B cell (primary cell): ENCODE measurements around the gene STK4. TPM values are rescaled to one million over a fixed set of nuclear protein-coding genes. Genes with fewer than 3 reads are reported as not detected.

ENCODE experiments used
- ATAC-seq: fragments of 200-7000 bp; cut with Tn5 transposase; one replicate; pipeline ENCODE4 v1.10.0; 2021; ENCODE audit warnings: low read depth, mild to moderate bottlenecking, moderate number of reproducible peaks, moderate library complexity
- CTCF ChIA-PET: fragments of 350-600 bp; sonication (Branson Sonifier 250); formaldehyde crosslinking; loops from one replicate; lab custom pipeline; 2021; ENCODE audit warnings: antibody characterized with exemption, inconsistent platforms; lab: Charles Lee
- POLR2A ChIA-PET: fragments of 350-600 bp; sonication (Branson Sonifier 250); formaldehyde crosslinking; loops from one replicate; lab custom pipeline; 2021; ENCODE audit warnings: antibody characterized with exemption; lab: Charles Lee
- DNase-seq: peaks from one replicate; pipeline ENCODE4 v3.0.0; 2013
- H2AFZ ChIP-seq: 2 replicates; pipeline ENCODE4 v1.6.1; 2012; ENCODE audit warnings: mild to moderate bottlenecking, low read depth, low read length; ENCODE audit not compliant: insufficient read depth, poor library complexity, severe bottlenecking
- H3K27ac ChIP-seq, 2 donors: 1 replicate in 1 of 2; 2 replicates in 1 of 2; pipeline ENCODE4 v1.5.1; 2012 to 2013; ENCODE audit warnings: low read length in 2 of 2, mild to moderate bottlenecking in 2 of 2, moderate library complexity in 1 of 2
- H3K27me3 ChIP-seq, 4 experiments: fragments of 200-600 bp in 1 of 4; sonication (generic) in 1 of 4; replicated peaks in 1 of 4; 1 replicate in 2 of 4; 2 replicates in 2 of 4; pipeline versions ENCODE4 v1.6.1 to v1.7.0; 2013 to 2016; ENCODE audit warnings: low read length in 3 of 4, mild to moderate bottlenecking in 2 of 4, mixed read lengths in 1 of 4, moderate library complexity in 1 of 4; ENCODE audit not compliant: insufficient read depth in 4 of 4, control insufficient read depth in 3 of 4; ENCODE audit errors: control extremely low read depth in 1 of 4
- H3K36me3 ChIP-seq, 2 experiments: replicated peaks in 1 of 2; 1 replicate in 1 of 2; 2 replicates in 1 of 2; pipeline versions ENCODE4 v1.6.1 to v1.7.1; 2013; ENCODE audit warnings: low read length in 1 of 2; ENCODE audit not compliant: insufficient read depth in 2 of 2, control insufficient read depth in 1 of 2; ENCODE audit errors: control extremely low read depth in 1 of 2, extremely low read depth in 1 of 2
- H3K4me1 ChIP-seq, 2 donors: fragments of 200-600 bp in 1 of 2; sonication (generic) in 1 of 2; 1 replicate in 1 of 2; 2 replicates in 1 of 2; pipeline versions ENCODE4 v1.5.1 to v1.6.1; 2013 to 2017; ENCODE audit warnings: low read length in 2 of 2; ENCODE audit not compliant: control insufficient read depth in 2 of 2, insufficient read depth in 2 of 2
- H3K4me2 ChIP-seq: replicated peaks from 2 replicates; pipeline ENCODE3; 2012; ENCODE audit warnings: mild to moderate bottlenecking, low read depth, low read length; ENCODE audit not compliant: poor library complexity, severe bottlenecking
- H3K4me3 ChIP-seq, 5 experiments: fragments of 200-600 bp in 1 of 5; sonication (generic) in 1 of 5; 1 replicate in 3 of 5; 2 replicates in 2 of 5; pipeline versions ENCODE4 v1.5.1 to v1.7.0; 2011 to 2016; ENCODE audit warnings: low read length in 4 of 5, mild to moderate bottlenecking in 4 of 5, low read depth in 2 of 5, control low read depth in 1 of 5, moderate library complexity in 1 of 5; ENCODE audit not compliant: insufficient read depth in 1 of 5; ENCODE audit errors: control extremely low read depth in 1 of 5, extremely low read depth in 1 of 5
- H3K79me2 ChIP-seq: fragments of 200-600 bp; sonication (generic); one replicate; pipeline ENCODE4 v1.6.0; 2016; ENCODE audit warnings: low read length; ENCODE audit not compliant: control insufficient read depth, insufficient read depth
- H3K9ac ChIP-seq: fragments of 200-600 bp; sonication (generic); 2 replicates; pipeline ENCODE4 v1.6.1; 2017; ENCODE audit warnings: mild to moderate bottlenecking, low read length, moderate library complexity
- H3K9me3 ChIP-seq, 3 donors: one replicate each; pipeline versions ENCODE4 v1.6.1 to v1.7.1; 2013; ENCODE audit warnings: low read length in 2 of 3; ENCODE audit not compliant: control insufficient read depth in 2 of 3, insufficient read depth in 1 of 3; ENCODE audit errors: control extremely low read depth in 1 of 3
- H4K20me1 ChIP-seq: 2 replicates; pipeline ENCODE4 v1.6.0; 2012; ENCODE audit warnings: mild to moderate bottlenecking, low read length; ENCODE audit not compliant: insufficient read depth, control insufficient read depth, poor library complexity, severe bottlenecking
- H3K27ac Mint-ChIP-seq: one replicate; pipeline ENCODE4 v1.8.0; 2021; ENCODE audit warnings: mixed read lengths
- H3K27me3 Mint-ChIP-seq: one replicate; pipeline ENCODE4 v1.8.0; 2021; ENCODE audit warnings: mixed read lengths
- H3K4me1 Mint-ChIP-seq: one replicate; pipeline ENCODE4 v1.8.0; 2021; ENCODE audit warnings: mixed read lengths
- H3K4me3 Mint-ChIP-seq: one replicate; pipeline ENCODE4 v1.8.0; 2021; ENCODE audit warnings: mixed read lengths
- H3K9me3 Mint-ChIP-seq: one replicate; pipeline ENCODE4 v1.8.0; 2022; ENCODE audit warnings: mixed read lengths; ENCODE audit not compliant: insufficient read depth
- EZH2 ChIP-seq: IDR thresholded peaks from 2 replicates; pipeline ENCODE4 v1.6.1; 2012; ENCODE audit warnings: borderline replicate concordance, low read depth, mild to moderate bottlenecking, moderate library complexity, low read length; ENCODE audit not compliant: insufficient read depth, poor library complexity, severe bottlenecking
- WGBS: methylation state at CpG from one replicate; pipeline ENCODE4 v1.1.5; 2013; ENCODE audit warnings: missing lambda C conversion rate; ENCODE audit not compliant: insufficient coverage; 5-methylcytosine and 5-hydroxymethylcytosine counted together
- intact Hi-C: fragments of 100-400 bp; cut with micrococcal nuclease; formaldehyde crosslinking; loops from one replicate; pipeline ENCODE4 v1.10.0; 2022
- polyA minus RNA-seq: library from RNA; depleted of rRNA, polyadenylated mRNA; stranded (reverse); fragments of >200 nt; gene quantifications from 2 replicates; pipeline ENCODE4 v1.2.3, GENCODE V29; 2012
- polyA plus RNA-seq: library from polyadenylated mRNA; depleted of rRNA; stranded (reverse); fragments of >200 nt; gene quantifications from 2 replicates; pipeline ENCODE4 v1.2.3, GENCODE V29; 2012
- total RNA-seq, 2 donors: library from RNA; stranded (reverse); fragments of 120-200 nt in 1 of 2; gene quantifications; 1 replicate in 1 of 2; 2 replicates in 1 of 2; pipeline versions ENCODE4 v1.2.3 to v1.2.4, GENCODE V29; 2013 to 2022
- TF ChIP-seq, protein P1 (sequence below): fragments of 200-600 bp; IDR thresholded peaks from one replicate; pipeline ENCODE4 v1.8.0; 2022; ENCODE audit warnings: antibody characterized with exemption, mild to moderate bottlenecking

Gene STK4
- total RNA-seq = 323 and 324 TPM in 2 replicates
- 141 TPM for total RNA-seq (2013)
- polyA plus RNA-seq = 38.9 and 66.0 TPM in 2 replicates
- polyA minus RNA-seq = 74.8 and 106 TPM in 2 replicates

DNA sequence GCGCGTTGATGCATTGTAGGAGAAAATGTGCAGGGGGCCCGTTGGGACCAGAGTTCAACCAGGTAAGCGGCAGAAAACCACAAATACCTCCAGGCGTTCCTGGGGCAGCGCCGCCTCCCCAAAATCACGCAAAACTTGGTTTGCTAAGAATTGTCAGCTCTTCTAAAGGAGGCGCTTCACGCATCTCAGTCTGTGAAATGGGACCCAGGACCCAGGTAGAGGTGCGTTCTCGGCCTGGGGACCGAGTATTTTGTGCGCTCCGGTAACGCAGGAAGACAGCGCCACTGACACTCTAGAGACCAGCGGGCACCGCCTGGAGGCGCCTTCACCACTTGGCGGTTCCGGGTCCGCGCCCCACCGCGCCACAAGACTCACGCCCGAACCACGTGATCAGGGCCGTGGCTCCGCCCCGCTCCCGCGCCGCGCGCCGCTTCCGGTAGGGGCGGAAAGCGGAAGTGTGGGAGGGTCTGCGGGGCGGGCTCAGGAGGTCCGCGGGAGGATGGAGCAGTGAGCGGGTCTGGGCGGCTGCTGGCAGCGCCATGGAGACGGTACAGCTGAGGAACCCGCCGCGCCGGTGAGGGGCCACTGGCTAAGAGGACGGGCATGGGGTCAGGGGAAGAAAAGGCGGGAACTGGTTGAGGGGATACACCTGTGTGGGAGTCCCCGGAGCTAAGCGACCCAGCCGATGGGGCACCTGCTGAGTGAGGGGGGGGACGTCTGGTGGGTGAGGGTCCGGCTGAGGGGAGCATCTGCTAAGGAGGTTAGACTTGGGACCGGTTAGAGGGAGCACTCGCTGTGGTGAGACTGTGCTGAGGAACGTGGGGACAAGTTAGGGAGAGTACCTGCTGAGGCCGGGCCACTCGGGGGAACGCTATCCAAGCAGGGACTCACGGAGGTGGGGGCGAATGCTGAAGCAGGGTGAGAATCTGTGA, at the start of gene STK4:
STK4 (plus strand) TSS at position 483 of the 932 bp plus-strand sequence; CDS start at position 540, 57 bp downstream.
- Mint-ChIP-seq H3K27me3 (no peaks in the 10 kb centered on the region), H3K4me1 (peaks cover 54% of the 10 kb centered on the region), H3K4me3 (peak within 1 kb of the TSS; percentile 94), H3K9me3 (no peaks in the 10 kb centered on the region), H3K27ac (peak within 1 kb of the TSS; percentile 98)
- peaks cover 71% of the 10 kb centered on the region for H3K79me2 ChIP-seq
- H3K4me1 ChIP-seq = peaks cover 47 to 59% of the 10 kb centered on the region in 2 donors
- peaks cover 5% of the 10 kb centered on the region for H4K20me1 ChIP-seq
- WGBS = under 1% methylated on average over 68 of the region's 68 CpGs
- H3K27me3 ChIP-seq = no peaks in the 10 kb centered on the region
- intact Hi-C loops = loop anchor here (1.0 to 10.0 kb wide), 6 partner anchors 25 to 825 kb away; partner anchors contain the start of genes DNTTIP1, PKIG, SERINC3 and WFDC3
- TF ChIP-seq EZH2 = no peak
- TF ChIP-seq, protein P1, sequence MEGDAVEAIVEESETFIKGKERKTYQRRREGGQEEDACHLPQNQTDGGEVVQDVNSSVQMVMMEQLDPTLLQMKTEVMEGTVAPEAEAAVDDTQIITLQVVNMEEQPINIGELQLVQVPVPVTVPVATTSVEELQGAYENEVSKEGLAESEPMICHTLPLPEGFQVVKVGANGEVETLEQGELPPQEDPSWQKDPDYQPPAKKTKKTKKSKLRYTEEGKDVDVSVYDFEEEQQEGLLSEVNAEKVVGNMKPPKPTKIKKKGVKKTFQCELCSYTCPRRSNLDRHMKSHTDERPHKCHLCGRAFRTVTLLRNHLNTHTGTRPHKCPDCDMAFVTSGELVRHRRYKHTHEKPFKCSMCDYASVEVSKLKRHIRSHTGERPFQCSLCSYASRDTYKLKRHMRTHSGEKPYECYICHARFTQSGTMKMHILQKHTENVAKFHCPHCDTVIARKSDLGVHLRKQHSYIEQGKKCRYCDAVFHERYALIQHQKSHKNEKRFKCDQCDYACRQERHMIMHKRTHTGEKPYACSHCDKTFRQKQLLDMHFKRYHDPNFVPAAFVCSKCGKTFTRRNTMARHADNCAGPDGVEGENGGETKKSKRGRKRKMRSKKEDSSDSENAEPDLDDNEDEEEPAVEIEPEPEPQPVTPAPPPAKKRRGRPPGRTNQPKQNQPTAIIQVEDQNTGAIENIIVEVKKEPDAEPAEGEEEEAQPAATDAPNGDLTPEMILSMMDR = peak; percentile 68
- no peaks in the 10 kb centered on the region for H3K9me3 ChIP-seq
- peak within 1 kb of the TSS; percentile 76 for H3K4me2 ChIP-seq
- DNase-seq (peak; percentile 98), ATAC-seq (peak; percentile 86)
- H3K9ac ChIP-seq = peak within 1 kb of the TSS; percentile 84
- peaks cover 2 to 3% of the 10 kb centered on the region in 2 experiments for H3K36me3 ChIP-seq
- ChIA-PET POLR2A (interaction anchor here (0.7 to 5.6 kb wide), 5 partner anchors 12 to 57 kb away, joined by 4 to 43 read pairs (median 4); partner anchors contain the start of gene PABPC1L), CTCF (interaction anchor here (1.1 to 4.1 kb wide), 10 partner anchors 12 to 78 kb away, joined by 3 to 32 read pairs (median 4); no protein-coding TSS in a partner anchor)
- peak within 1 kb of the TSS; percentile 86 to 99 (median 90) for H3K4me3 ChIP-seq
- peak within 1 kb of the TSS; percentile 80 for H2AFZ ChIP-seq
- H3K27ac ChIP-seq = peak within 1 kb of the TSS; percentile 91
